GM18517 (cell line): ENCODE results near the gene SEC14L5.
"Not testable (repeated sequence)": the region's sequence is repeated elsewhere in the genome, so short reads cannot be mapped to it uniquely, and the experiment has no call there.

Source experiments
- ATAC-seq: cut with Tn5 transposase; IDR thresholded peaks from one replicate; pipeline ENCODE4 v1.9.1; 2021; ENCODE audit warnings: mild to moderate bottlenecking, moderate library complexity; ENCODE audit not compliant: unreplicated experiment

SEC14L5 gene

DNA sequence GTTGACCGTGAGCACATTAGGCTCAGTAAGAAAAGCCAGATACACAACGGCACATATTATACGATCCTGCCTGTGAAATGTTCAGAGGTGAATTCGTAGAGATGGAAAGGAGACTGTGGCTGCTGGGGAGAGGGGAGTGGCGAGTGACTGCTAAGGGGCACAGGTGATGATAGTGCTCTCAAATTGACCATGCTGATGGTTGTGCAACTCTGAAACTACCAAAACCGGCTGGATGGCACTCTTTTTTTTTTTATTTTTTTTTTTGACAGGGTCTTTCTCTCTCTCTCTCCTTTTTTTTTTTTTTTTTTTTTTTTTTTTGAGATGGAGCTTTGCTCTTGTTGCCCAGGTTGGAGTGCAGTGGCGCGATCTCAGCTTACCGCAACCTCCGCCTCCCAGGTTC is 8.1 kb upstream of the SEC14L5 start:
- no peak for ATAC-seq

DNA sequence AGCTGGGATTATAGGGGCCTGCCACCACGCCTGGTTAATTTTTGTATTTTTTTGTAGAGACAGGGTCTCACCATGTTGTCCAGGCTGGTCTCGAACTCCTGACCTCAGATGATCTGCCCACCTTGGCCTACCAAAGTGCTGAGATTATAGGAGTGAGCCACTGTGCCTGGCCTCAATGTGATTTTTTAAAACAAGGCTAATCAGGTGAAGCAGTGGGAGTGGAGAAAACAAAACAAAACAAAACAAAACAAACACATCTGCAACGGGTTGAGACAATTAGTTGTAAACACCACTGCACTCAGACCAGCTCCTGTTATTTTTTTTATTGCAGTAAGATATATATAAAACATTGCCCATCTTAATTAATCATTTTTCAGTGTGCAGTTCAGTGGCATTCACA is 6.5 kb upstream of the SEC14L5 start:
- ATAC-seq, result not testable (repeated sequence)

DNA sequence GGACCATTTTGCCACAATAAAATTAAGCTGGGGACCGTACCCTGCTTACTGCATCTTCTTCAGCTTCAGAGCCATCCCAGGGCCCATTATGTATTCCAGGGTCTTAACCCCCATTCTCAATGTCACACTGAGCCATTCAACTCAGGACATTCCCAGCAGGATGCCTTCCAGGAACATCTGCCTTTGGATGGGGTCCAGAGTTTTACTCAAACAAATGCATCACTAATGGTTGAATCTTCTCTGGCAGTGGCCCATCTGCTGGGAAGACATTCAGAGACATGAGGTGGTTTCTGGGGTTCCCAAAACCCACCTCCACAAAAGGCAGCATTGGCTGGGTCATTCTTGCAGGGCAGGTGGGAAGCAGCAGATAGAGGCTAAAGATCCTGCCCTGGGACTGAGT is 3.4 kb upstream of the SEC14L5 start:
- ATAC-seq, result no peak

DNA sequence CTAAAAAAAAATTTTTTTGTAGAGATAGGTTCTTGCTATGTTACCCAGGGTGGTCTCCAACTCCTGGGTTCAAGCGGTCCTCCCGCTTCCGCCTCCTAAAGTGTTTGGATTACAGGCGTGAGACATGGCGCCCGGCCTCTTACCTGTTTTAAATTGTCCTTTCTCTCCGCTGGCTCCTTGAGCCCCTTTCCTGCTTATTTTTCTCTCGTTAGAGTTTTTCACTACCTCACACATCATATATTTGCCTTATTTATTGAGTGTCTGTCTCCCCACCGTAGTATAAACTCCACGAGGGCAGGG is 760 bp upstream of the SEC14L5 start:
- ATAC-seq, result no peak

GRCh38 chr16:4958510-4959438 is 644 bp downstream of the SEC14L5 start:
- no peak for ATAC-seq

- no peak for ATAC-seq
These were observed 2.4 kb downstream of the SEC14L5 start for GRCh38 chr16:4960579-4960978.

GRCh38 chr16:4962716-4963115 is 4.6 kb downstream of the SEC14L5 start:
- no peak for ATAC-seq

DNA sequence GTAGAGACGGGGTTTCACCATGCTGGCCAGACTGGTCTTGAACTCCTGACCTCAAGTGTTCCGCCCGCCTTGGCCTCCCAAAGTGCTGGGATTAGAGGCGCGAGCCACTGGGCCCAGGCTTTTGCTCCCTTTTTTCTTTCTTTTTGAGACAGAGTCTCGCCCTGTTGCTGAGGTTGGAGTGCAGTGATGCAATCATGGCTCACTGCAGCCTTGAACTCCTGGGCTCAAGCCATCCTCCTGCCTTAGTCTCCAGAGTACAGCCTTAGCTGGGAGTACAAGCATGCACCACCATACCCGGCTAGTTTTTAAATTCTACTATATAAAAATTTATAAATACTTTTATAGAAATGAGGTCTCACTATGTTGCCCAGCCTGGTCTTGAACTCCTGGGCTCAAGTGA is 5.4 kb downstream of the SEC14L5 start:
- not testable (repeated sequence) for ATAC-seq

- no peak for ATAC-seq
These were observed 8.8 kb downstream of the SEC14L5 start for GRCh38 chr16:4966736-4967453.

- not testable (repeated sequence) for ATAC-seq
These were observed 10.1 kb downstream of the SEC14L5 start for GRCh38 chr16:4968278-4968677.

- no peak for ATAC-seq
These were observed 10.9 kb downstream of the SEC14L5 start for GRCh38 chr16:4968879-4969483.

GRCh38 chr16:4970010-4970409 is 11.9 kb downstream of the SEC14L5 start:
- no peak for ATAC-seq

DNA sequence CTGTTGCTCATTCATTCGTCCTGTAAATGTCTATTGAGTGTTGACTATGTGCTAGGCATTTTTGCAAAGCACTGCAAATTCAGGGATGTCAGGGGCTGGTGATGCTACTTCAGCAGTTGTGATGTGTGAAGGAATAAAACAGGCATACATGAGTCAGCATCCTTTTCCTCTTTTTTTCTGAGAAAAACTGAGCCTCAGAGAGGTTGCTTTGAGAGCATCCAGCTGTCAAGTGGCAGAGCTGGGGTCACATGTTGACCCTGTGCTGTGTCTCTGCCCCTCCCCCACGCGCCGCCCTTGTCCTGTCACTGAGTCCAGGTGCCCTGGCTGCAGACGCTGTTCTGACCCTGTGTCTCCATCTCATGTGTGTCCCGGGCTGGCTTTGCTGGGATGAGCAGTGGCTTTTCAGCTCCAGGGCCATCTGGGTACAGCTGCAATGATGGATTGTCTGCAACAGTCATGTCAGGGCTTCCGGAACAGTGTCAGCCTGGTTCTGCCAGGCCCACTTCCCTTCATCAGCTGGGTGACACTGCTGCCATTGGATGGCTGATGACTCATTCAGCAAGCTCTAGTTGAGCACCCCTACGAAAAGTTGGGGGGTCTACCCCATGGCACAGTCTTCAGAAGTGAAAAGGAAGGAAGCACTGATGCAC is 14.9 kb downstream of the SEC14L5 start:
- no peak for ATAC-seq

GRCh38 chr16:4976079-4976478 is 17.9 kb downstream of the SEC14L5 start:
- peak; percentile 89 for ATAC-seq

DNA sequence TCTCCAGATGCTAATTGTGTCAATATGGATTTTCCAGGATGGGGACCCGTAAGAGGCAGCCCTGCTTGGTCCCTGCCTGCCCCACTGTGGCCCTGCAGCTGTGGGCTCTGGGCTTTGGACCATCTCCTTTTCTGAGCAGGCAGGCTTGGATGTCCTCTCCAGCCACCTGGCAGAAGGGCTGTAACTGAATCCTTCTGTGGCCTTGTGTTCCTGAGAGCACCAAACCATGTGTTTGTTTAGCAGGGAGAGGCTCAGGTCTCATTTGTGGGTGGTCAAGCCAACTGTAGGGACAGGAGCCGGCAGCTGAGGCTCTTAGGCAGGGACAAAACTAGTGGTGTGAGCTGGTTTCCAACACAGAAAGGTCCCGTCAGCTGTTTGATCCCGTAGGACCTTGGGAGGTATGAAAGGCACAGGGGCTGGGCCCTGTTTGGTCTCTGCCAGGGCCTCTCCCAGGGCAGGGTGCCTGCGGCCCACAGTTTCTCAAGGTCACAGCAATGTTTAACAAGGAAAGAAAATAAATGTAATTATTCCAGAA is 18.5 kb downstream of the SEC14L5 start:
- ATAC-seq, result no peak

DNA sequence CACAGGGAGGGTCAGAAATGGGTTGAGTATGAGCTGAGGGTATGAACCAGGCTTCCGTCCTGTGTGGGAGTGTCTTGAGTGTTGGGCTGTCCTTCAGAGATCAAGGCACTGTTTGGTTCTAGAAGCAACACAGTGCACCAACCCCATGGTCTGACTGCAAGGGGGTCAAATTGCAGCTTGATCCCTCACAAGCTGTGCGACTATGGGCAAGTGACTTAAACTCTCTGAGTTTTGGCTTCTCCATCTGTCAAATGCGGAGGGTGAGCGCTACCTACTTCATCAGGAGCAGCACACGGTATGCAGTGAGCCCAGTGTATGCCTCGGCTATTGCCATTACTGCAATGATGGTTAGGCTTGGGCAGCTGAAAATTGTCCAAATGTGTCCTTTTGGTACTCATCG is 21.0 kb downstream of the SEC14L5 start:
- ATAC-seq, result no peak

DNA sequence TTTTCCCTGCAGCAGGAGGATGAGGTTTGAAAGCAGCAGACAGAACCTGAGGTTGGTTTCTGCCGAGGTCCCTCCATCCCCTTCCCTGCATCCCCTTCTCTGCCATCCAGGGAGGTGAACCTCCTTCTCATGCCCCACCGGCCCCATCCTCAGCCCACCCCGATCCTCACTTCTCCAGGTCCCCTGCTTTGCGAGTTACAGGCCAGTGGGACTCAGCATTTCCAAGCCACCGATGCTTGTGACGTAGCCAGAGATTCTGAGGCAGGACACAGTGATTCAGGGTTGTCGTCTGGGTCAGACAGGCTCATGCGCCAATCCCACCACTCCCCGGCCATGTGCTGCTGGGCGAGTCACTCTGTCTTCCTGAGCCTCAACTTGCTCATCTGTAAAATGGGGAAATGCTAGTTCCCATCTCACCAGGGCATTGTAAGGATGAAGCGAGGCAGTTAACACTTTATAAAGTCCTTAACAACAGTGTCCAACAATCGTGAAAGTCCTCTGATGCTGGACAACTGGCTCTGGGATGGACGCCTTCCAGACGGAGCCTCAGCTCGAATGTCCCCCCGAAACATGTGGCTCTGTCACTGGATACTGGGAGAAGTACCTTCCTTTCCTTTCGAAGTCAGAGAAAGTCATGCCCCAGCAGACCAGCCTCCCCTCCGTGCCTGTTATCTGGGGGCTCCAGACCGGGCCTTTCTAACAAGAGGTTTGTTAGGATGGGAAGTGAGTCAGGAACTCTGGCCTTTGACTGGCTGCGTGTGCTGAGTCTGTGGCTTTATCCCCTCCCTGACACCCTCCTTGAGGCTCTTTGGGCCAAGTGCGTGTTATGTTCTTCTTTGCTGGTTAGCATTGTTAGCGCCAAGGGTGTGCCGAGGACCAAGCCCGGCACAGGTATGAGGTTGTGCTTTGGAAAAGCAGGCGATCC is 21.9 kb downstream of the SEC14L5 start:
- ATAC-seq, result no peak

DNA sequence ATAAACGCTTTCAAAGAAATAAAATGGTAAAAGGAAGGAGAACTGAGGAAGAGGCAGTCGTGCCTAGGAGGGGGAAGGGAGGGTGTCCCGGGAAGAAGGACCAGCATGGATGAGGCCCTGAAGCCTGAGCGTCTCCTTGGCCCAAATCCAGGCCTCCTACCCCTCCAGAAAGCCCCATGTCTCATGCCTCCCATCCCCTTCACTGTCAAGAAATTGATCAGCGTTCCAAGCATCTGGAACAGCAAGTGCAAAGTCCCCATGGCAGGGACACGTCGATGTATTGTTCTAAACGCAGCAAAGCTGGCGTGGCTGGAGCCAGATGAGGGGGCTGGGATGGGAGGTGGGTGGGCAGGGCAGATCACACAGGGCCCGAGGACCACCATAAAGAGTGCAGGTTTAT is 22.6 kb downstream of the SEC14L5 start:
- no peak for ATAC-seq

DNA sequence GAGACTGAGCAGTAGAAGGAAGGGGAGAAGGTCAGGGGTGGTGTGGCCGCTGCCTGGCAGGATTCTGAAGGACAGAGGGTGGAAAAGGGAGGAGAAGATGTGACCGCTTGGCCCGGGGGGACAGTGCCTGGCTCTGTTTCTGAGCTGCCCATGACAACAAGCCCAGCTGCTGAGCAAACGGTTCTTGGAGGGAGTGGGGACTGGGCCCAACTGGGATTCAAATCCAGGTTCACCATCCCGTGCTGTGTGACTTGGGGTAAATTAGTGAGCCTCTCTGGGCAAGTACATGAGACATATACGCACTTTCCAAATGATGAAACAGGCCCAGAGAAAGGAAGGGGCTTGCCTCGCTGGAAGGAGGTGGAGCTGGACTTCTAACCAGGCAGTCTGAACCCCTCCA is 23.3 kb downstream of the SEC14L5 start:
- no peak for ATAC-seq
